GM18873 (cell line): ENCODE data around the gene ZNF205.
"Not testable (repeated sequence)": the region's sequence is repeated elsewhere in the genome, so short reads cannot be mapped to it uniquely, and the experiment has no call there.

Source experiments
- ATAC-seq: cut with Tn5 transposase; IDR thresholded peaks from one replicate; pipeline ENCODE4 v1.9.1; 2021; ENCODE audit warnings: mild to moderate bottlenecking, moderate library complexity, moderate number of reproducible peaks; ENCODE audit not compliant: unreplicated experiment, low FRiP score

ZNF205 gene

DNA sequence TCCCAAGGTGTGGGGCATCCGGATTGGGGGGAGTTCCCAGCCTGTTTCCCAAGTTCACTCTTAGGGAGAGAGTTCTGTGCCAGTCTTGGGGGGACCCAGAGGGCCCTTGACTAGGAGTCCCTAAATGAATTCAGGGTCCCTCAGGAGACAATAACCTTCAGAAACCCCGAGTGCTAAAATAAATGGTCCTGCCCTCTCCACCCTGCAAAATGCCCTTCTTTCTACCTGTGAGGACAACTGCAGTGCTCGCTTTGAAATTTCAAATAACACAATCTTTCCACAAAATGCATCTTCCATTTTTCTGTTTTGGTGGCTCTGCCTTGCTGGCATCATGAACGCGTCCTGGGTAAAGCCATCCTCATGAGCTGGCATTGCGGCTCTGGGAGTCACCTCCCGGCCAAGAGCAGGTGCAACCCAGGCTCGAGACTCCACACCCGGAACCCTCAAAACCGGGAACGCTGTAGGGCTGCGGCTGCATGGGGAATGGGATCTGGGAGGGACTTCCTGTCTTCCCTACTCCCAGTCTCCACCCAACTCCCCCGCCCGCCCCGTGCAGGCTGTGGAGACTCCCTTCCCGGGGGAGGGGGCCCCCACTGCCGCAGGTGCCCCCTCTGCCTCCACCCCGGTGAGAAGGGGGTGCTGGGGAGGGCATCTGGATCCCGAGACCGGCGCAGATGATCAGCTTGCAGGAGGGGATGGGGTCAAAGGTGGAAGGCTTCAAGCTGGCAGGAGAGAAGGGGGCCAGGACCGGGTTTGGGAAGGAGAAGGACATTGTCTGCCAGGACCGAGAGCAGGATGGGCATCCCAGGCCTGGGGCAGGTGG lies at the start of gene ZNF205:
TSS of gene ZNF205 (plus strand) at position 529 of the 823 bp plus-strand sequence. CDS start 845 bp downstream, outside the sequence.
- ATAC-seq: no peak

DNA sequence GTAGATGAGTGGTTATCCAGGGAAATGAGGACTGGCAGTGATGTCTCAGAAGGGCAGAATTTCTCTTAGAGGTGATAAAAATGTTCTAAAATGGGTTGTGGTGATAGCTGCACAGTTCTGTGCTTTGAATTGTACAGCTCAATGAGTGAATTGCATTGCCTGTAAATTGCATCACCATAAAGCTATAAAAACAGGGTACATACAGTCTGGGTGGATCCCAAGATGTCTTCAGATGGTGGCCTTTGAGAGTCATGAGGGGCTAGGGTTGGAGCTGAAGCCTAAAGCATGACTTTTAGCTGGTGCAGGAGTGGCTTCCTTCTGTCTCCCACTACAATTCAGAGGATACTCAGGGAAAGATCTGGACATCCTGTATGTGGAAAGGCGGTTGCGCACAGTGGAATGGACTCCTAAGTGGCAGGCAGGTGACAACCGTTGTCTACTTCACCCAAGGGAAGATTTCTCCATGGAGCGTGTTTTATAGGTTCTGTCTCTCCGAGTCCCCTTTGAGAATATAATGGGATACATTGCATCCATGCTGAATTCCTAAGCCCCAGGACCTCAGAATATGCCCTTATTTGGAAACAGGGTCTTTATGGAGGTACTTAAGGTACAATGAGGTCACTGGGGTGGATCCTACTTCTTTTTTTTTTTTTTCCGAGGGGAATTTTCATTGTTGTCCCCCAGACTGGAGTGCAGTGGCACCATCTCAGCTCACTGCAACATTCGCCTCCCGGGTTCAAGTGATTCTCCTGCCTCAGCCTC lies 48.6 kb upstream of the ZNF205 start:
- ATAC-seq: no peak

DNA sequence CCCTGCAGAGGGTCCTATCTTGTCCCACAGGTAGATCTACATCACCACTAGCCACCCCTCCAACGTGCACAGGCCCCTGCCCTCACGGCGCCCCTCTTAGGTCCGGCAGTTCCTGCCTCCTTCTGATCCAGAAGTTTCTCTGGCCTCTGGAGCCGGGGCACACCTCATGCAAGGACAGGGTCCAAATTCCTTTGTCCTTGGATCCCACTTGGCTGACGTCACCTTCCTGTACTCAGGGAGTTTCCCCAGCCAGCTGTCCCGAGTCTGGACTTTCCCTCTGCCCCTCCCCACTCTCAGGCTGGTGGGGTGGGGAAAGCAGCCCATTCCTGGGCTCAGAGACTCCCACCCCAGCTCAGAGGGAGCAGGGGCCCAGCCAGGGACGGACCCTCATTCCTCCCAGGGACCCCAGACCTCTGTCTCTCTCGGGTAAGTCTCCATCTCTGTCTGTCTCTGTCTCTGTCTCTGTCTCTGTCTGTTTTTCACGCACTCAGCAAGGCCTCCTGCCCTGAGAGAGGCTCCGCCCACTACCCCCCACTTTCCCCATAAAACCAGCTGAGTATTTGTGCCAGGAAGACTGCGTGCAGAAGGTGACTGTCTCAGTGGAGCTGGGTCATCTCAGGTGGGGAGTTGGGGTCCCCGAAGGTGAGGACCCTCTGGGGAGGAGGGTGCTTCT lies 47.2 kb upstream of the ZNF205 start, which contains the start of gene IL32:
TSS of gene IL32 (plus strand) at position 572 of the 673 bp plus-strand sequence. CDS start 172 bp downstream, outside the sequence.
- no peak for ATAC-seq

DNA sequence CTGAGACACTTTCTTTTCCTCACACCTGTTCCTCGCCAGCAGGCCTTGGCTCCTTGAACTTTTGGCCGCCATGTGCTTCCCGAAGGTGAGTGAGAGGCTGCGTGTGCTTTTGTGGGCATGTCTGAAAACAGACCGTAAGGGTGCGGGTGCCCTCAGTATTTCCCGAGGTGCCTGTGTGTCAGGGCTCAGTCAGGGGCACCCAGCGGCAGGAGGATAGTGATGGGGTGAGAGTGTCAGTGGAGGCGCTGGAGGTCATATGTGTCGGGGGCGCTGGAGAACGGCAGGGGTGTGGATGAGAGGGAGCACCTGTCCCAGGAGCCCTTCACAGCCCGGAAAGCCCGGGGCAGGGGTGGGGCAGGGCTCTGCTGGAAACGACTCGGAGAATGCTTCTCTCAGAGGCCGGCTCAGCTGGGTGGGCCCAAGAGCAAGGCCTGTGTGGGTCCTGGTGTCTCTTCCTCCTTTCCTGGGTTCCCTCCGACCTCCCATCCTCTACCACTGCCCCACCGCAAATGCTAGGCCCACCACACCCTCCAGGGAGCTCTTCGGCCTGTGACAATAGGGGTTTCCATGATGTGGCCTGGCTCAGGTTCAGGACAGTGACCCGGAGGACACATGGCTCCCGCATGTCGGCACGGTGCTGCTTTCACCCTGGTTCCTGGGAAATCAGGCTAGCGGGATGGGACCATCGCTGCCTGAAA lies 46.5 kb upstream of the ZNF205 start:
- ATAC-seq: no peak

DNA sequence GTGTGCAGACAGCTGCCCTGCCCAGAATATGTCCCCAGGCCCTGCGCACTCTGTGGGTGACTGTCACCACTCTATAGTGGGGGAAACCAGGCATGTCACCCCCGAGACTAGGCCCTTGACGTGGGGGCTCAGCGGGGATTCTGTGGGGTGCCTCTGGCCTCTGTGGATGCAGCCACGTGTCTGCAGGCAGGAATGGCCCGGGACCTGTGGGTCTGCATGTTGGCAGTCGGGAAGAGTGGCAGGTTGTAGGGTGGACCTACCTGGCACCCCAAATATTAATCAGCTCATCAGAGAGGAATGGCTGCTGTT lies 46.0 kb upstream of the ZNF205 start:
- no peak for ATAC-seq

- no peak for ATAC-seq
Measured at GRCh38 chr16:3068487-3068886, 43.9 kb upstream of the ZNF205 start.

DNA sequence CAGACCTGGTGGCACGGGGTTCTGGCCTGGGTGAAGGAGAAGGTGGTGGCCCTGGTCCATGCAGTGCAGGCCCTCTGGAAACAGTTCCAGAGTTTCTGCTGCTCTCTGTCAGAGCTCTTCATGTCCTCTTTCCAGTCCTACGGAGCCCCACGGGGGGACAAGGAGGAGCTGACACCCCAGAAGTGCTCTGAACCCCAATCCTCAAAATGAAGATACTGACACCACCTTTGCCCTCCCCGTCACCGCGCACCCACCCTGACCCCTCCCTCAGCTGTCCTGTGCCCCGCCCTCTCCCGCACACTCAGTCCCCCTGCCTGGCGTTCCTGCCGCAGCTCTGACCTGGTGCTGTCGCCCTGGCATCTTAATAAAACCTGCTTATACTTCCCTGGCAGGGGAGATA lies 43.2 kb upstream of the ZNF205 start:
- not testable (repeated sequence) for ATAC-seq

GRCh38 chr16:3070608-3071111 lies 41.7 kb upstream of the ZNF205 start:
- no peak for ATAC-seq

GRCh38 chr16:3071655-3072054 lies 40.7 kb upstream of the ZNF205 start:
- ATAC-seq: no peak

DNA sequence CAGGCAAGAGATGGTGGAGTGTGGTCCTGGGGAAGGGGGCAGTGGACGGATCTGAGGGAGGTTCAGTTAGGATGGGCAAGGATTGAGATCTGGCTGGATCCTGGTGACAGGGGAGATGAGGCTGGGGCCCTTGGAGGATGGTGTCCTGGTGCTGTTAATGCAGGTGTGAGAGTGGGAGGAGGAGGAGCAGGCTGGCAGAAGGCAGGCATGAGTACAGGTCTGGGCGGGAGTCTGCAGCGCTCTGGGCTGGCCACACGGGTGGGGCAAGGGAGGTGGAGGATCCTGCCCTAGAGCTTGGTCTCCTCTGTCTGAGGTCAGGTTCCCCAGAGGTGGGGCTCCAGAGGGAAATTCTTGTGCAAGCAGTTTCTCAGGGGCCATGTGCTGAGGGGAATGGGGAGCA lies 40.2 kb upstream of the ZNF205 start:
- ATAC-seq: not testable (repeated sequence)

DNA sequence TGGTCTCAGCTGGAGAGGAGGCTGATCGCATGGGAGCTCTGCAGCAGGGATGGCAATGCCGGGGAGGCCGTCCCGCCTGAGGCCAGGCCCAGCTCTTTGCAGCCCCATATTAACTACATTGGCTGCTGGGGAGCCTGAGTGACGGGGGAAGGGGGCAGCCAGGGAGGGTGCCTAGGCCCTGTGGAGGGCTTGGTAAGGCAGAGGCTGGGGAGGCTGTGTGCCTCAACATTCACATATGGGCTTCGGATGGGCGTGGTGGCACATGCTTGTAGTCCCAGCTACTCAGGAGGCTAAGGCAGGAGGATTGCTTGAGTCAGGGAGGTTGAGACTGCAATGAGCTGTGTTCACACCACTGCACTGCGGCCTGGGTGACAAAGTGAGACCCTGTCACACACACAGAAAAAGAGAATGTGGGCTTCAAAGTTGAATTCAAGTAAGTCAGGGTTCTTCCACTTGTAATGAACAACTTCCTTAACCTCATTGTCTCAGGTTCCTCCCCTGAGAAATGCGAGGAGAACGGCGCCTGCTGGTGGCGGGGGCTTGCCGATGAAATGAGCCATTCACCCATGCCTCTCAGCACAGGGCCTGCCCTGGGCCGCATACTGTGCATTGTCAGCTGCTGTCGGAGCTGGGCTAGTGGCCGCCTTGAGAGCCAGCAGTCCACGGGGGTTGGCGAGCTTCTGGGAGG lies 39.7 kb upstream of the ZNF205 start:
- ATAC-seq: not testable (repeated sequence)

- no peak for ATAC-seq
Measured at GRCh38 chr16:3073448-3073847, 38.9 kb upstream of the ZNF205 start.

DNA sequence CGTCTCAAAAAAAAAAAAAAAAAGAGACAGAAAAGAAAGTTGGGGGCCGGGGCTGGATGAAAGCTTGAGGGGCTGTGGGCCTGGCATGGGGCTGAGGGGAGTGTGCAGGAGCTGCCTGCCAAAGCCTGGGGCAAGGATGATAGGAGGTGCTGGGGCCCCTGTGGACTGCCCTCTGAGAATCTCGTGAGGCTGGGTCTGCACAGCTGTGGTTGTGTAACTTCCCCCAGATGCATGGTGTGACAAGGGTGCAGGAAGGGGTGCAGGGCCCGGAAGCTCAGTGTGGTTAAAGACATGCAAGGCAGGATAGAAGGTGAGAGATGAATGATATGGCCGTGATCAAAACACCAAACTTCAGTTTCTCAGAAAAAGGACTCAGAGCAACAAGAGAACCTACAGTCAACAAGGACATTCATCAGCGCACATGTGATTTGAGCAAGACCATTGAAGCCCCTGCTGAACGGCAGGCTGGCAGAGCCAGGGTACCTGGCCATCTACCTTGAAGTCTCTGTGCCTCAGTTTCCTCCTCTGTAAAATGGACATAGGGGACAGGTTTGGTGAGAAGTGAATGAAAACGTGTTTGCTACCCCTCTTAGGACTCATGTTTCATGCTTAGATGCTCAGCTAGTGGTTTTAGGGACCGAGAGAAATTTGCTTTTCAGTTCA lies 37.4 kb upstream of the ZNF205 start:
- ATAC-seq: peak; percentile 61

DNA sequence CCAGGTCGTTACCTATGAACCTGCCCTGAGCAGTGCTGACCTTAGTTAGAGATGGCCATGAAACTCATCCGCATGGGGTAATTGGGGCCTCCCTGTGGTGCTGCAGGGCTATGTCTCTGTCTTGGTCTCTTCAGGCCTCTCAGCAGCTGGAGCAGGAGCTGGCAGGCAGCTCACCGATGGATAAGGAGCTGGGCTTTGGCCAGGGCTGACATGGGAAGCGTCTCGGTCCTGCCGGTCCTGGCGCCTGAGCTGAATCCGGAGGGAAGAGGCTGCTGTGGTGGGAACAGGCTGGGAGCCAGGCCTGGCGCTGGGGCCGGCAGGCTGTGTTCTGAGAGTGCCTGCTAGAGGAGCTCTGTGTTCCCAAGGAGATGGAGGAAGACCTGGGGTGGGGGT lies 36.9 kb upstream of the ZNF205 start:
- no peak for ATAC-seq

DNA sequence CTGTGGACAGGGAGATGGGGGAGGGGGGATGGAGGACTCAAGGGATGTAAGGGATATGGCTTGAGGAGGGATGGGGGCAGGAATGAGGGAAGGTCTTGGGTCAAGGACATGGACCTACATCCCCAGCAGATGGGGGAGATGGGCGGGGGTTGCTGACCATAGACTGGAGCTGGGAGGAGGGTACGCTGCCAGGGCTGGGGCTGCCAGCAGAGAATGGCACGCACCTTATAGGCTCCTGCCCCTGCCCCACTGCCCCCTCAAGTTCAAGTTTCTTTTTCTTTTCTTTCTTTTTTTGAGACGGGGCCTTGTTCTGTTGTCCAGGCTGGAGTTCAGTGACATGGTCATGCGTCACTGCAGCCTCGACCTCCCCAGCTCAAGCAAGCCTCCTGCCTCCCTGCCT lies 36.4 kb upstream of the ZNF205 start:
- ATAC-seq: not testable (repeated sequence)

GRCh38 chr16:3076577-3076976 lies 35.8 kb upstream of the ZNF205 start:
- ATAC-seq: no peak

DNA sequence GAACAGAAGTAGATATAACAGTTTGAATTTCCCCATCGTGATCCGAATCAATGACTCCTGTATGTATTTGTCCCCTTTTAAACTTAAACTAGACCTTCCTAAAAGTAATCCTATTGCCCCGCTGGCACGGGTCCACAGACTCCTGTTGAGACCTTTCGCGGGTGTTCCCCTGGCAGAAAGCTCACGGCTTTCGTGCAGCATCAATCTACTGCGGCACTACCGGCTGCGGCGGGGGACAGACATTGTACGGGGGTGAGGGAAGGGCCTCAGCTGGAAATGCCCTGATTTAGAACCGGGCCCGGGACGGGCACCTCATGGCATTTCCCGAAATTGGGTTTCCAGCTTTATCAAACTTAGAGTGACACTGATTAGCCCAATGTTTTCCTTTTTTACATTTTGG lies 32.4 kb upstream of the ZNF205 start:
- ATAC-seq: no peak

DNA sequence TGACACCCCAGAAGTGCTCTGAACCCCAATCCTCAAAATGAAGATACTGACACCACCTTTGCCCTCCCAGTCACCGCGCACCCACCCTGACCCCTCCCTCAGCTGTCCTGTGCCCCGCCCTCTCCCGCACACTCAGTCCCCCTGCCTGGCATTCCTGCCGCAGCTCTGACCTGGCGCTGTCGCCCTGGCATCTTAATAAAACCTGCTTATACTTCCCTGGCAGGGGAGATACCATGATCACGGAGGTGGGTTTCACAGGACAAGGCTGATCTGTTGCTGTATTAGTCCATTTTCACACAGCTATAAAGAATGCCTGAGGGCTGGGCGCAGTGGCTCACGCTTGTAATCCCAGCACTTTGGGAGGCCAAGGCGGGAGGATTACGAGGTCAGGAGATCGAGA lies 30.4 kb upstream of the ZNF205 start:
- ATAC-seq: not testable (repeated sequence)

DNA sequence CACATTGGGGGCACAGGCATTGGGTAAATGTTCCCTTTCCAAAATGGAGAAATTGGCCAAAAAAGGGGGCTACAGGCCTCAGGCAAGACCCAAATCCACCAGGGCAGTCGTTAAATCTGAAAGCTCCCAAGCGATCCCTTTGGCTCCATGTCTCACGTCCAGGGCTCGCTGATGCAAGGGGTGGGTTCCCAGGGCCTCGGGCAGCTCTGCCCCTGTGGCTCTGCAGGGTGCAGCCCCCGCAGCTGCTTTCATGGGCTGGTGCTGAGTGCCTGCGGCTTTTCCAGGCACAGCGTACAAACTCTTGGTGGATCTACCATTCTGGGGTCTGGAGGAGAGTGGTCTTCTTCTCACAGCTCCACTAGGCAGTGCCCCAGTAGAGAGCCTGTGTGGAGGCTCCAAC lies 29.0 kb upstream of the ZNF205 start:
- not testable (repeated sequence) for ATAC-seq
